ENCODE data around the gene RAB20.

RAB20 gene

DNA sequence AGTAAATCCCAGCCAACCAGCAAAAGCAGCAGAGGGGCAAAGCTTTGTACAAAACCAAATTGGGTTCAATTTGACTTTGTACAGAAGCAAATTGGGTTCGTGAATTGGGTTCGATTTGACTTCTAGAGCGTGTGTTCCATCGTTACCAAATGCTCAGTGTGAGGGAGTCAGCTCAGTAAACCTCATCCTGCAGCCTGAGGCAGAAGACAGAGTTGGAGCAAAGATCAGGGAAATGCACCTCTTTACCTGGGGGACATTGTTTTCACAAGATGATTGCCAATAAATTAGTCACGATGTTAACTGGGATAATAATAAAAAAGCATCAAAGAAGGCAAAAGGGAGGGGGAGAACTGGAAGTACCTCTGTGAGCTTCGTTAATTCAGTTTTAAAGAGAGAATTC is 1.5 kb downstream of the RAB20 start:
- TF ChIP-seq CTCF (IDR thresholded peaks at IDR 0.05; ENCODE audit: low read depth, low read length), result no peak
- no peak for DNase-seq (ENCODE audit: extremely low read depth, low read depth)

DNA sequence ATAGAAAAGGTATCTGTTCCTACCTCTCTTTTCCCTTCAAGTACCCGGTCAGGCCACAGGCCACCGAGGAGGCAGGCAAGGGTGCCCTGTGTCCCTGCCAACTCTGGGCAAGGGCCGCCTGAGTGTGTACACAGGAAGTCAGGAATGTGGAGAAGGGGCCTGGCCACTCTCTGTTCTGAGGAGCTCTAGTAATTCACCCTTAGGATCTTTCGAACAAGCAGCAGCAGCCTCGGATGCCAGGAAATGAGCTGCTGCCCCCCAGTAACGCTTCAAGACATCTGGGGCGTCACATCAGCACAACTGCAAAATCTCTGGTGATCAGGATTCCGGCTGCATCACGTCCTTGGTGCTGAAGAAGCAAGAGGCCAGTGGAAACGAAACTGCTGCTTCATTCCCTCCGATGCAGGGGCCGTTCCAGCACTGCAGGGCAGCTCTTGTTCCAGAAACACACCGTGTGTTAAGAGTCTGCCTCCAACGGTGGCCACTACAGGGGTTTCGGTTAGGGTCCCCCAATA is 2.0 kb downstream of the RAB20 start:
- DNase-seq (ENCODE audit: extremely low read depth, low read depth), result no peak
- TF ChIP-seq CTCF (IDR thresholded peaks at IDR 0.05; ENCODE audit: low read depth, low read length), result no peak

GRCh38 chr13:110557610-110558305 is 3.8 kb downstream of the RAB20 start:
- DNase-seq (ENCODE audit: extremely low read depth, low read depth), result no peak
- no peak for TF ChIP-seq CTCF (IDR thresholded peaks at IDR 0.05; ENCODE audit: low read depth, low read length)

DNA sequence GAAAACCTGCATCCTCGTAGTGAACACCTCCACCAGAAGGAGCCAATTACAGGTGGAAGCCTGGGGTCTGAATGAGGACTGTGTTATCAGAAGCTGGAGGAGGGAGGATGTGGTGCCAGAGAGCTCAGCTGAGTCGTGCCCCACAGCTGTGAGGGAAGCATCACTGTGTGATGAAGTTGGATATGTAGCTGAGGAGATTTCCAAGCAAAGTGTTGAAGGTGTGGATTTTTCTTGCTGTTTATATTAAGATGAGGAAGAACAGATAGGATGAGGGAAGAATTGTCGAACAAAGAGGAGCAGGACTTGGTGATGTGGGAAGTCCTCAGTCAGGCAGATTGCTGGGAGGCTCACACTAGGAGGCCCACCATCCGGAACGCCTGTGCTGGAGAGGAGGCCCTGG is 4.4 kb downstream of the RAB20 start:
- no peak for TF ChIP-seq CTCF (IDR thresholded peaks at IDR 0.05; ENCODE audit: low read depth, low read length)
- DNase-seq (ENCODE audit: extremely low read depth, low read depth), result no peak

GRCh38 chr13:110556224-110556606 is 5.3 kb downstream of the RAB20 start:
- DNase-seq (ENCODE audit: extremely low read depth, low read depth), result no peak
- no peak for TF ChIP-seq CTCF (IDR thresholded peaks at IDR 0.05; ENCODE audit: low read depth, low read length)

DNA sequence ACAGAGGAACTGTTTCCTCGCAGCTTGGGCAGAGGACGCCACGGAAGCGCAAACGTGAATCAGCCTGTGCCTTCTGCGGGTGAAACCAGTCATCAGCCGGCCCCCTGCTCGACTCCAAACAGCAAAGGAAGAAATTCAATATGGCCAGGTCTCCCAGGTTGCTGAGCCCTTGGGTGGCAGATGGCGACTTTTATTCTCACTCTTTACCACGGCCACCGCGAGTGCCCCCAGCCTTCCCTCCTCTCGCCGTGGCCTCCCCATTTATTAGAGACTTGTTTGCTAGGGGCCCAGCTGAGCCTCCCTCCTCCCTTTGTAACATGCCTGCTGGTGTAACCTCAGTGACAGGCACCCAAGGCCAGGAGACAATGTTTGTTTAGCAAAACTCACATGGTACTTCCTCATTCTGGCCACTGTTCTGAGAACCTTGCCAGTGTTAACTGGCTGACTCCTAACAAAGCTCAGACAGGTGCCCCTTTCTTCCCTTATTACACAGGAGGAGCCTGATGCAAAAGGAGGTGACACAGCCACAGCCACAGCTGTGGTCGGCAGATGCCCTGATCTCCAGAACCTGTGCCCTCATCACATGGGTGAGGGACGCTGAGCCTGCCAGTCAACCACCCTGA is 5.8 kb downstream of the RAB20 start:
- DNase-seq (ENCODE audit: extremely low read depth, low read depth), result no peak
- TF ChIP-seq CTCF (IDR thresholded peaks at IDR 0.05; ENCODE audit: low read depth, low read length), result no peak

- no peak for TF ChIP-seq CTCF (IDR thresholded peaks at IDR 0.05; ENCODE audit: low read depth, low read length)
- no peak for DNase-seq (ENCODE audit: extremely low read depth, low read depth)
These were observed 6.6 kb downstream of the RAB20 start for GRCh38 chr13:110554946-110555345.

Measured in AG09319 (cell line).